HEK293T (cell line): ENCODE measurements around the gene LRRFIP1.

Source experiments
- ARNT ChIP-seq: fragments of 450-650 bp; IDR thresholded peaks from 2 replicates; pipeline ENCODE4 v1.6.1; 2017; ENCODE audit warnings: mild to moderate bottlenecking
- BHLHE40 ChIP-seq: fragments of 450-650 bp; IDR thresholded peaks from 2 replicates; pipeline ENCODE4 v1.6.1; 2016; ENCODE audit warnings: mild to moderate bottlenecking, moderate library complexity, borderline replicate concordance
- FOXA1 ChIP-seq: fragments of 450-650 bp; IDR thresholded peaks from 2 replicates; pipeline ENCODE4 v1.6.1; 2016; ENCODE audit warnings: mild to moderate bottlenecking
- FOXK2 ChIP-seq: fragments of 450-650 bp; IDR thresholded peaks from 2 replicates; pipeline ENCODE4 v1.6.1; 2016; ENCODE audit warnings: mild to moderate bottlenecking
- FOXM1 ChIP-seq: fragments of 450-650 bp; IDR thresholded peaks from 2 replicates; pipeline ENCODE4 v1.6.1; 2017; ENCODE audit warnings: mild to moderate bottlenecking, borderline replicate concordance
- HDGF ChIP-seq: fragments of 450-650 bp; IDR thresholded peaks from 2 replicates; pipeline ENCODE4 v1.6.1; 2017; ENCODE audit warnings: antibody characterized with exemption, borderline replicate concordance
- SP1 ChIP-seq: fragments of 450-650 bp; IDR thresholded peaks from 2 replicates; pipeline ENCODE4 v1.6.1; 2017
- SUZ12 ChIP-seq: fragments of 450-650 bp; IDR thresholded peaks from 2 replicates; pipeline ENCODE4 v1.6.1; 2016; ENCODE audit warnings: mild to moderate bottlenecking
- TF ChIP-seq, protein P1 (sequence below): fragments of 450-650 bp; IDR thresholded peaks from 2 replicates; pipeline ENCODE4 v1.6.1; 2016

DNA sequence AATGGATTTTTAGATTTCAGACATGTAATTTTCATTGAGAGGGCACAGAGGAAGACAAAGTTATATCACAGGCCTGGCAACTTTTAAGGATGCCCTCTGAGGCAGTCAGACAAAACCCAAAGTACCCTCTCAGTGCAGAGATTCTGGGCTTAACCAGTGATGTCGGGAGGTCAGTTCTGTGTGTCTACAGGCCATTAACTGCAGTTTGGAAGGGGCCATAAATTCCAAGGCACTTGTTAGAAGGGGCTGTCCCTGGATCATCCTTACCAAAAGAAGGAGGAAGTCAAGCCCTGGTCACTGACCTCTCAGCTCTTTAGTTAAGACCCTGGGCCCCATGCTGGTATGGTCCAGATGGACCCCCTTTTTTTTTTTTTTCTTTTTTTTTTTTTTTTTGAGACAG is 60.7 kb downstream of the LRRFIP1 start:
- TF ChIP-seq SUZ12, result no peak
- no peak for TF ChIP-seq FOXM1
- no peak for TF ChIP-seq FOXA1
- no peak for TF ChIP-seq BHLHE40
- TF ChIP-seq SP1, result no peak
- no peak for TF ChIP-seq HDGF
- no peak for TF ChIP-seq ARNT
- TF ChIP-seq, protein P1, sequence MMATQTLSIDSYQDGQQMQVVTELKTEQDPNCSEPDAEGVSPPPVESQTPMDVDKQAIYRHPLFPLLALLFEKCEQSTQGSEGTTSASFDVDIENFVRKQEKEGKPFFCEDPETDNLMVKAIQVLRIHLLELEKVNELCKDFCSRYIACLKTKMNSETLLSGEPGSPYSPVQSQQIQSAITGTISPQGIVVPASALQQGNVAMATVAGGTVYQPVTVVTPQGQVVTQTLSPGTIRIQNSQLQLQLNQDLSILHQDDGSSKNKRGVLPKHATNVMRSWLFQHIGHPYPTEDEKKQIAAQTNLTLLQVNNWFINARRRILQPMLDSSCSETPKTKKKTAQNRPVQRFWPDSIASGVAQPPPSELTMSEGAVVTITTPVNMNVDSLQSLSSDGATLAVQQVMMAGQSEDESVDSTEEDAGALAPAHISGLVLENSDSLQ, result no peak
- TF ChIP-seq FOXK2, result no peak
